IMR-90 (cell line): ENCODE measurements around the gene NCKAP5. TPM values are rescaled to one million over a fixed set of nuclear protein-coding genes. Genes with fewer than 3 reads are reported as not detected.

Experiments
- ATAC-seq: fragments of 200-7000 bp; cut with Tn5 transposase; 2 replicates; pipeline ENCODE4 v1.9.1; 2020; ENCODE audit warnings: low read depth, mild to moderate bottlenecking, moderate library complexity
- BruUV-seq: library from RNA; stranded (reverse); fragments of 400-500 nt; replicated peaks from 2 replicates; lab custom pipeline; 2021; lab: Mats Ljungman, UMichigan
- CTCF ChIA-PET: fragments of 300-600 bp; formaldehyde crosslinking; extraction: SDS; loops from one replicate; lab custom pipeline; 2021; ENCODE audit warnings: antibody characterized with exemption; lab: Yijun Ruan, JAX
- POLR2A ChIA-PET: fragments of 300-600 bp; sonication (Branson Sonifier 250); formaldehyde crosslinking; loops from one replicate; lab custom pipeline; 2022; ENCODE audit warnings: antibody characterized with exemption; ENCODE audit not compliant: unreplicated experiment; lab: Charles Lee
- DNase-seq: peaks from one replicate; pipeline ENCODE4 v3.0.0; 2013
- H2AFZ ChIP-seq: replicated peaks from 2 replicates; pipeline ENCODE3; 2013; ENCODE audit warnings: low read length, mild to moderate bottlenecking; ENCODE audit not compliant: poor library complexity
- H2AK5ac ChIP-seq: 2 replicates; pipeline ENCODE4 v1.6.1; 2013; ENCODE audit warnings: low read depth, low read length, inconsistent platforms
- H2AK9ac ChIP-seq: replicated peaks from 2 replicates; pipeline ENCODE3; 2013; ENCODE audit warnings: mild to moderate bottlenecking, low read depth, low read length, moderate library complexity; ENCODE audit not compliant: poor library complexity
- H2BK120ac ChIP-seq: 2 replicates; pipeline ENCODE4 v1.6.1; 2013; ENCODE audit warnings: low read depth, low read length, inconsistent platforms
- H2BK15ac ChIP-seq: 3 replicates; pipeline ENCODE4 v1.6.1; 2013; ENCODE audit warnings: low read depth, low read length, inconsistent platforms
- H2BK20ac ChIP-seq: 2 replicates; pipeline ENCODE4 v1.6.1; 2013; ENCODE audit warnings: low read depth, mild to moderate bottlenecking, inconsistent platforms, low read length, moderate library complexity
- H2BK5ac ChIP-seq: 2 replicates; pipeline ENCODE4 v1.6.1; 2013; ENCODE audit warnings: mild to moderate bottlenecking, low read depth, low read length, inconsistent platforms; ENCODE audit not compliant: poor library complexity, severe bottlenecking
- H3K14ac ChIP-seq: replicated peaks from 2 replicates; pipeline ENCODE4 v1.6.1; 2013; ENCODE audit warnings: low read depth, low read length, inconsistent platforms
- H3K18ac ChIP-seq: 2 replicates; pipeline ENCODE4 v1.6.1; 2013; ENCODE audit warnings: low read depth, low read length, control low read depth
- H3K23ac ChIP-seq: 2 replicates; pipeline ENCODE4 v1.6.1; 2013; ENCODE audit warnings: low read depth, low read length, inconsistent platforms
- H3K27ac ChIP-seq: 2 replicates; pipeline ENCODE4 v1.5.1; 2013; ENCODE audit warnings: mild to moderate bottlenecking, control low read depth, low read length; ENCODE audit not compliant: insufficient read depth
- H3K27me3 ChIP-seq: 2 replicates; pipeline ENCODE4 v1.6.1; 2013; ENCODE audit warnings: low read length; ENCODE audit not compliant: control insufficient read depth, insufficient read depth
- H3K36me3 ChIP-seq: 2 replicates; pipeline ENCODE4 v1.6.1; 2013; ENCODE audit warnings: low read length, mixed read lengths; ENCODE audit not compliant: control insufficient read depth, insufficient read depth
- H3K4ac ChIP-seq: 2 replicates; pipeline ENCODE4 v1.6.1; 2013; ENCODE audit warnings: low read depth, low read length, inconsistent platforms
- H3K4me1 ChIP-seq: 2 replicates; pipeline ENCODE4 v1.6.1; 2013; ENCODE audit warnings: low read length, mixed read lengths; ENCODE audit not compliant: control insufficient read depth, insufficient read depth
- H3K4me2 ChIP-seq: 2 replicates; pipeline ENCODE4 v1.6.1; 2013; ENCODE audit warnings: low read depth, mild to moderate bottlenecking, control low read depth, low read length, moderate library complexity
- H3K4me3 ChIP-seq: 2 replicates; pipeline ENCODE4 v1.5.1; 2013; ENCODE audit warnings: low read depth, mild to moderate bottlenecking, control low read depth, low read length, moderate library complexity; ENCODE audit not compliant: insufficient read depth
- H3K56ac ChIP-seq: 2 replicates; pipeline ENCODE4 v1.6.1; 2013; ENCODE audit warnings: low read length, inconsistent platforms; ENCODE audit not compliant: insufficient read depth; ENCODE audit errors: extremely low read depth
- H3K79me1 ChIP-seq, 2 experiments: 2 replicates each; pipeline ENCODE4 v1.6.1; 2013; ENCODE audit warnings: low read length in 2 of 2, inconsistent platforms in 1 of 2, low read depth in 1 of 2
- H3K9ac ChIP-seq: 2 replicates; pipeline ENCODE4 v1.6.1; 2013; ENCODE audit warnings: low read depth, low read length, control low read depth
- H3K9me1 ChIP-seq: 2 replicates; pipeline ENCODE4 v1.6.1; 2013; ENCODE audit warnings: low read length, inconsistent platforms; ENCODE audit not compliant: insufficient read depth
- H3K9me3 ChIP-seq: 2 replicates; pipeline ENCODE4 v1.6.1; 2013; ENCODE audit warnings: low read length; ENCODE audit not compliant: control insufficient read depth, insufficient read depth
- H4K20me1 ChIP-seq: 2 replicates; pipeline ENCODE4 v1.6.1; 2013; ENCODE audit warnings: low read length, inconsistent platforms; ENCODE audit not compliant: insufficient read depth
- H4K5ac ChIP-seq: 2 replicates; pipeline ENCODE4 v1.6.1; 2013; ENCODE audit warnings: mild to moderate bottlenecking, low read depth, low read length, control low read depth
- H4K8ac ChIP-seq, 2 experiments: 2 replicates each; pipeline ENCODE4 v1.6.1; 2013; ENCODE audit warnings: low read depth in 2 of 2, low read length in 2 of 2, control low read depth in 1 of 2, inconsistent platforms in 1 of 2
- H4K91ac ChIP-seq: 2 replicates; pipeline ENCODE4 v1.6.1; 2013; ENCODE audit warnings: low read depth, low read length, inconsistent platforms; ENCODE audit not compliant: insufficient read depth
- BHLHE40 ChIP-seq: fragments of 150-350 bp; IDR thresholded peaks from 2 replicates; pipeline ENCODE4 v1.6.1; 2016; ENCODE audit warnings: mild to moderate bottlenecking, low read depth, low read length
- CEBPB ChIP-seq: IDR thresholded peaks from 2 replicates; pipeline ENCODE4 v1.6.1; 2012; ENCODE audit warnings: low read depth, low read length, improper control_type of control experiment
- CHD1 ChIP-seq: IDR thresholded peaks from 2 replicates; pipeline ENCODE4 v1.6.1; 2012; ENCODE audit warnings: low read depth, low read length, improper control_type of control experiment
- ELK1 ChIP-seq: fragments of 150-350 bp; IDR thresholded peaks from 2 replicates; pipeline ENCODE4 v1.6.1; 2016; ENCODE audit warnings: low read depth, mild to moderate bottlenecking, low read length, moderate library complexity, borderline replicate concordance
- FOS ChIP-seq: fragments of 150-350 bp; IDR thresholded peaks from 2 replicates; pipeline ENCODE4 v1.6.1; 2016; ENCODE audit warnings: low read depth, low read length
- MAFK ChIP-seq: IDR thresholded peaks from 2 replicates; pipeline ENCODE4 v1.6.1; 2012; ENCODE audit warnings: low read depth, low read length, improper control_type of control experiment
- MAZ ChIP-seq: IDR thresholded peaks from 2 replicates; pipeline ENCODE4 v1.6.1; 2012; ENCODE audit warnings: low read depth, mild to moderate bottlenecking, low read length, improper control_type of control experiment, moderate library complexity, borderline replicate concordance
- MXI1 ChIP-seq: IDR thresholded peaks from 2 replicates; pipeline ENCODE4 v1.6.1; 2012; ENCODE audit warnings: low read depth, mild to moderate bottlenecking, low read length, moderate library complexity, borderline replicate concordance
- NFE2L2 ChIP-seq: fragments of 150-350 bp; IDR thresholded peaks from 2 replicates; pipeline ENCODE4 v1.6.1; 2016; ENCODE audit warnings: low read depth, mild to moderate bottlenecking, low read length
- POLR2A ChIP-seq: IDR thresholded peaks from 2 replicates; pipeline ENCODE4 v1.6.1; 2012; ENCODE audit warnings: mild to moderate bottlenecking, low read depth, low read length
- RFX5 ChIP-seq: IDR thresholded peaks from 2 replicates; pipeline ENCODE4 v1.8.0; 2012; ENCODE audit warnings: low read depth, mild to moderate bottlenecking, low read length, moderate library complexity
- SMC3 ChIP-seq: fragments of 150-350 bp; IDR thresholded peaks from 2 replicates; pipeline ENCODE4 v1.6.1; 2016; ENCODE audit warnings: low read depth, mild to moderate bottlenecking, antibody characterized with exemption, low read length, moderate library complexity
- USF2 ChIP-seq: fragments of 150-350 bp; IDR thresholded peaks from 2 replicates; pipeline ENCODE4 v1.6.1; 2017; ENCODE audit warnings: mild to moderate bottlenecking, antibody characterized with exemption, low read length, low read depth
- WGBS, 2 experiments: methylation state at CpG; one replicate each; pipeline versions ENCODE4 v1.1.5 to v1.1.7; 2013; ENCODE audit warnings: missing lambda C conversion rate in 2 of 2; ENCODE audit not compliant: insufficient read length in 1 of 2; ENCODE audit errors: extremely low coverage in 2 of 2; 5-methylcytosine and 5-hydroxymethylcytosine counted together
- dilution Hi-C: fragments of 300-500 bp; cut with HindIII; formaldehyde crosslinking; loops from one replicate; pipeline ENCODE4 v1.14.3; 2018; ENCODE audit warnings: low sequenced_read_pairs; ENCODE audit not compliant: unreplicated experiment
- in situ Hi-C: fragments of 300-500 bp; cut with MboI; formaldehyde crosslinking; loops from 3 replicates; pipeline ENCODE4 v1.14.3; 2019; ENCODE audit warnings: low sequenced_read_pairs, inconsistent platforms, mixed read lengths
- intact Hi-C: fragments of 100-400 bp; cut with micrococcal nuclease; formaldehyde crosslinking; loops from 2 replicates; pipeline ENCODE4 v1.10.0; 2022
- polyA plus RNA-seq, 3 experiments: library from polyadenylated mRNA; depleted of rRNA; stranded (reverse); fragments of >200 nt; gene quantifications; 2 replicates each; pipeline ENCODE4 v1.2.3, GENCODE V29; 2012; ENCODE audit warnings: low replicate concordance in 1 of 3
- total RNA-seq: library from RNA; depleted of rRNA; stranded (reverse); fragments of >200 nt; gene quantifications from 2 replicates; pipeline ENCODE4 v1.2.3, GENCODE V29; 2012
- TF ChIP-seq, protein P1 (sequence below): conservative IDR thresholded peaks from 2 replicates; pipeline ENCODE4 v1.5.1; 2012; ENCODE audit warnings: mild to moderate bottlenecking, low read depth, low read length, improper control_type of control experiment

Gene NCKAP5
- total and polyA plus RNA-seq, 2 of the 4 experiments (the other 2 are of a cell fraction), result 2.7 to 3.9 TPM

DNA sequence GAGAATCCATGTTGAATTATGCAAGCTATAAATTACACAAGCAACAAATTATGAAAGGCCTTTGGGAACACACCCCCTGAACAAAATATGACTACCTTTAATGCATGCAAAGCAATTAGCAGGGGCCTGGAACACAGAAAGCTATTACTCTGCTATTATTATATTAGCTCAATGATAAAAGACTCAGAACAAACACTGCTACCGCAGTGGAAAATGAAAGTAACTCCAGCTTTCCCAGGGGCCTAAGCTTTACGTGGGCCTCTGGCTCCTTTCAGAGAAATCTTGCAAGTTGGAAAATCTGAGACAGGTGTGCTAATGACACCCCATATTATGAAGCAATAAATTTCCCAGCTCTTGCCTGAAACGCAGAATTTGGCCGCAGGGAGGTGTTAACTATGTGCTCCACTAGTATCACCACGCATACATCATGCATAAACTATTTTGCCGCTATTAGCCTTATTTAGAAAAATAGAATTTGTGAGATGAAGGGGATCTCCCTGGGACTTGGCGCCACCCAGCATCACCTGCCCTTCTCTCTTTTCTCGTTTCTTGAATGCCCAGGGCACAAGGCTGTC, 576.7 kb downstream of the NCKAP5 start:
- Histone ChIP-seq H4K91ac (no peak overlapping the region), H4K20me1 (no peaks in the 10 kb centered on the region), H2BK120ac (no peak overlapping the region), H2AK5ac (no peak overlapping the region), H3K18ac (no peak overlapping the region), H3K4ac (no peak overlapping the region), H3K9me3 (no peaks in the 10 kb centered on the region), H3K27me3 (no peaks in the 10 kb centered on the region), H2BK5ac (no peak overlapping the region), H2AK9ac (no peak overlapping the region), H3K4me2 (no peak overlapping the region), H4K5ac (no peak overlapping the region), H3K27ac (no peak overlapping the region), H3K23ac (no peak overlapping the region), H2BK15ac (no peak overlapping the region), H3K14ac (no peak overlapping the region), H3K9me1 (peaks cover 3% of the 10 kb centered on the region; the same call in 1 of the 2 replicates), H3K79me1 (peaks cover 0 to 12% of the 10 kb centered on the region in 2 experiments; a peak in 2 of 4 replicates), H4K8ac (no peak overlapping the region), H2AFZ (no peak overlapping the region), H3K36me3 (peaks cover 12% of the 10 kb centered on the region), H3K56ac (no peak overlapping the region), H3K4me3 (no peak overlapping the region), H3K4me1 (no peaks in the 10 kb centered on the region), H3K9ac (no peak overlapping the region), H2BK20ac (no peak overlapping the region)
- DNase-seq (no peak), ATAC-seq (no peak)
- TF ChIP-seq MAFK (no peak), NFE2L2 (no peak), BHLHE40 (no peak), FOS (no peak), SMC3 (no peak), CHD1 (no peak), POLR2A (no peak), MXI1 (no peak), ELK1 (no peak), CEBPB (no peak), MAZ (no peak), RFX5 (no peak), USF2 (no peak)
- TF ChIP-seq, protein P1, sequence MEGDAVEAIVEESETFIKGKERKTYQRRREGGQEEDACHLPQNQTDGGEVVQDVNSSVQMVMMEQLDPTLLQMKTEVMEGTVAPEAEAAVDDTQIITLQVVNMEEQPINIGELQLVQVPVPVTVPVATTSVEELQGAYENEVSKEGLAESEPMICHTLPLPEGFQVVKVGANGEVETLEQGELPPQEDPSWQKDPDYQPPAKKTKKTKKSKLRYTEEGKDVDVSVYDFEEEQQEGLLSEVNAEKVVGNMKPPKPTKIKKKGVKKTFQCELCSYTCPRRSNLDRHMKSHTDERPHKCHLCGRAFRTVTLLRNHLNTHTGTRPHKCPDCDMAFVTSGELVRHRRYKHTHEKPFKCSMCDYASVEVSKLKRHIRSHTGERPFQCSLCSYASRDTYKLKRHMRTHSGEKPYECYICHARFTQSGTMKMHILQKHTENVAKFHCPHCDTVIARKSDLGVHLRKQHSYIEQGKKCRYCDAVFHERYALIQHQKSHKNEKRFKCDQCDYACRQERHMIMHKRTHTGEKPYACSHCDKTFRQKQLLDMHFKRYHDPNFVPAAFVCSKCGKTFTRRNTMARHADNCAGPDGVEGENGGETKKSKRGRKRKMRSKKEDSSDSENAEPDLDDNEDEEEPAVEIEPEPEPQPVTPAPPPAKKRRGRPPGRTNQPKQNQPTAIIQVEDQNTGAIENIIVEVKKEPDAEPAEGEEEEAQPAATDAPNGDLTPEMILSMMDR, result no peak
- in situ Hi-C loops, result no loop called here
- BruUV-seq, result no TSS peak
- dilution Hi-C loops, result no loop called here
- ChIA-PET POLR2A (no interaction called here), CTCF (interaction anchor here (0.6 kb wide), 1 partner anchor 209 kb away, joined by 3 read pairs; no protein-coding TSS in a partner anchor)
- intact Hi-C loops, result no loop called here
- no CpG with 5 or more reads among the region's 8 CpGs for WGBS, 2 experiments
